ENCODE measurements around the gene DCBLD2. TPM values are rescaled to one million over a fixed set of nuclear protein-coding genes. Genes with fewer than 3 reads are reported as not detected.

DCBLD2 gene
- total RNA-seq, 1 donor = 300 TPM

DNA sequence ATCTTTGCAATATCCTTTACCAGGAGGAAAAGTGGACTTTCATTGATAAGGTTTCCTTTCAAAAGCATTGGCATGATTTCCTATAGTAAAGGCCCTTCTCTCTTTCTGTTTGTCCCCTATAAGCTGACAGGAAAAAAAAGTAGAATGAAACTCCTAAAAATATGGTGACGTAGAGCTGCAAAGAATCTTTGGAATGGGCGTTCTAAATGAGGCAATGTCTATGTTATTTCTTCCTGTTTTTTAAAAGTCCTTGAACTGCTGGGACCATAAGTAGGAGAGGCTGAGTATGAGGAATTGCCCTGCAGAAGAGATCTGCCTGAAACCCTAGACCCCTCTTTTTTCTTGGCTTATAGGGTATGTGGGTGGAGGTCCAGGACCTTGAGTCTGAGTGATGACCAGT, 121.2 kb downstream of the DCBLD2 start:
- DNase-seq (ENCODE audit: low read depth) = peak; percentile 62
- H3K4me3 ChIP-seq (ENCODE audit: low read depth, low read length) = no peak overlapping the region
- TF ChIP-seq, protein P1, sequence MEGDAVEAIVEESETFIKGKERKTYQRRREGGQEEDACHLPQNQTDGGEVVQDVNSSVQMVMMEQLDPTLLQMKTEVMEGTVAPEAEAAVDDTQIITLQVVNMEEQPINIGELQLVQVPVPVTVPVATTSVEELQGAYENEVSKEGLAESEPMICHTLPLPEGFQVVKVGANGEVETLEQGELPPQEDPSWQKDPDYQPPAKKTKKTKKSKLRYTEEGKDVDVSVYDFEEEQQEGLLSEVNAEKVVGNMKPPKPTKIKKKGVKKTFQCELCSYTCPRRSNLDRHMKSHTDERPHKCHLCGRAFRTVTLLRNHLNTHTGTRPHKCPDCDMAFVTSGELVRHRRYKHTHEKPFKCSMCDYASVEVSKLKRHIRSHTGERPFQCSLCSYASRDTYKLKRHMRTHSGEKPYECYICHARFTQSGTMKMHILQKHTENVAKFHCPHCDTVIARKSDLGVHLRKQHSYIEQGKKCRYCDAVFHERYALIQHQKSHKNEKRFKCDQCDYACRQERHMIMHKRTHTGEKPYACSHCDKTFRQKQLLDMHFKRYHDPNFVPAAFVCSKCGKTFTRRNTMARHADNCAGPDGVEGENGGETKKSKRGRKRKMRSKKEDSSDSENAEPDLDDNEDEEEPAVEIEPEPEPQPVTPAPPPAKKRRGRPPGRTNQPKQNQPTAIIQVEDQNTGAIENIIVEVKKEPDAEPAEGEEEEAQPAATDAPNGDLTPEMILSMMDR (IDR thresholded peaks at IDR 0.05; ENCODE audit: insufficient read depth, low read depth, low read length) = no peak

DNA sequence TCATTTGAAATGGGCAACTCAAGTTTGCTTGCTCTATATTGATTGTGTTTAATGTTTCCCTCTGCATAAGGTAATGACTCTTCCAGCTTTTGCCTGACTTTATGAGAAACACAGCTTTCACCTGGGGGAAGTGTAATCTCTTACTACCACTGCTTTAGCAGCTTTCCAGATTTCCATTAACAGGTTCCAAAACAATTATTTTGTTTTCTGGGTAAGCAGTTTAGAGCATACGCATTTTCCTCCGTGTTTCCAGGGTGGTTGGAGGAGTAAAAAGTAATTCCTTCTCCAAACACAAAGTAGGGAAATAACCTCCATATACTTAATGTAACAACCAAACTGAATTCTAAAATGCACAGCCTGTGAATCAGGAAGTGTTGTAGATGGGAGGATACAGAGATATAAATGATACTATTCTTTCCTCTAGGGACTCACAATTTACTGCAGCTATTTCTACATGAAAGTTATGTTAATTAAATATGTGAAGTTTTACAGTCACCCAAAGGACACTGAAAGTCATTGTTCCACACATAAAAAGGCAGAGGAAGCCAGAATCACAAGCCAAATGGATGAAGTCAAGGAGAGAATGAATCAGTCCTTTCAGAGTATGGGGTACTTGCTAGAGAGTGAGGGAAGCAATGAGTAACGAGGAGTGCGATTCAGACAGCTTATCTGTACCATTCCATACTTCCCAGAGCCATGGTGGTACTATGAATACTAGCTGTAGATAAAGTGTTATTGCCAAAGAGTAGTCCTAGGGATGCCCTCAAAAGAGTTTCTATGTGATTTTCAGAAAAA, 121.8 kb downstream of the DCBLD2 start:
- H3K4me3 ChIP-seq (ENCODE audit: low read depth, low read length) = no peak overlapping the region
- peak; percentile 82 for DNase-seq (ENCODE audit: low read depth)
- TF ChIP-seq, protein P1 (IDR thresholded peaks at IDR 0.05; ENCODE audit: insufficient read depth, low read depth, low read length) = no peak

DNA sequence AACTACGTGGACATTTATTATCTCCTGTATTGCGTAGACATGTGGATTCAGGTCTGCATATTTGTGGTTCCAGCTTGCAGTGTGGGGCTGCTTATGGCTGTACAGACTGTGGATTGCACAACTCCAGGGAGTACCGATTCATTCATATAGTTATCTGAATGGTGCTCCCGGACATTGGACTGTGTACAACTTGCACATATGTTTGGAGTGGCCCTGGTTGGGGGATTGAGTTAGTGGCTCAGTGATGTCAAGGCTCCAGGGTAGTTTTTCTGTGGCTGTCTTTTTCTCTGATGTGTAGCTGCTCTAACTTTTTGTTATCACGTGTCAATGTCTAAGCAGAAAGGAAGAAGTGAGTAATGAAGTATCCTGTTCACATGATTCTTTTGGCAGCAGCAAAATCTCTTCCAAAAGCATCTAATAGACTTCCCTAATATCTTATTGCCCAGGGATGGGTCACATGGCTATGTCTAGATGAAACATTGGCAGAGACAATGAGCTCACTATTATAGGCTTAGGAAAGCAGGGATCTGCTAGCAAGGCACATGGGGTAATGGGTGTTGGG, 122.6 kb downstream of the DCBLD2 start:
- TF ChIP-seq, protein P1 (IDR thresholded peaks at IDR 0.05; ENCODE audit: insufficient read depth, low read depth, low read length) = no peak
- DNase-seq (ENCODE audit: low read depth) = peak; percentile 99
- no peak overlapping the region for H3K4me3 ChIP-seq (ENCODE audit: low read depth, low read length)

DNA sequence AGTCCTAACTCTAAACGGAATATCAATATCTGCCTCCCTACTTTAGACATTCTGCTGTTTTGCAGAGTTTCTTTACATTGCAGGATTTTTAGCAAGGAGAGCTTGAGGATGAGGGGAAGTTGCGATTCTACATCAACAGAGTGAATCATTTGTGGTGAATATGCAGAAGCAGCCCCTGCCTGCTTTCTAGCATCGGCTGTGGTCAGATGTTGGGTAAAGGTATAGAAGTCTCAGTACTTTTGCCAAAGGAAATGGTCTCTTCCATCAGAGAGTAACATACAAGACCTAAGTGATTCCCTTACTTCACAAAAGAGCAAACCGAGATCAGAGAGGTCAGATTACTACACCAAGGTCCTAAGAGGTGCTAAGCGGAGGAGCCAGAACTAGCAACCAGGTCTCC, 123.1 kb downstream of the DCBLD2 start:
- TF ChIP-seq, protein P1 (IDR thresholded peaks at IDR 0.05; ENCODE audit: insufficient read depth, low read depth, low read length) = no peak
- DNase-seq (ENCODE audit: low read depth) = no peak
- no peak overlapping the region for H3K4me3 ChIP-seq (ENCODE audit: low read depth, low read length)

DNA sequence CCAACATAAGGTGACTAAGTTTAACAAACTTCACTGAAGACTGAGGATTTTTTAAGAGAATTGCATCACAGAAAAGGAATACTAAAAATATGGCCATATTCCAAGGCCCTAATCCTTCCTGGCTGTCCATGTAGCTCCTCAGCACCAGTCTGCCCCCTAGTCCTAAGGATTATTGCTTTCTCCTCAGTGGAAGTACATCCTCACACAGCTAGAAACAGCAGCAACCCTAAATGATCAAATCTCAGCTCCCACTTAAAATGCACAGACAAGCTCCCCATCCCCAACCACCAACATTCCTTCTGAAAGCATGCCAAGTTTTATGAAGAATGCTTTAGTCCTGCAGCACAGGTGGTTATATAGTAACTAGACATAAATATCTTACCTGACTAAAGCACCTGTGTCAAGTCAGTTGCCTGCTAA, 123.7 kb downstream of the DCBLD2 start:
- no peak overlapping the region for H3K4me3 ChIP-seq (ENCODE audit: low read depth, low read length)
- peak; percentile 92 for DNase-seq (ENCODE audit: low read depth)
- TF ChIP-seq, protein P1 (IDR thresholded peaks at IDR 0.05; ENCODE audit: insufficient read depth, low read depth, low read length) = peak; percentile 25

DNA sequence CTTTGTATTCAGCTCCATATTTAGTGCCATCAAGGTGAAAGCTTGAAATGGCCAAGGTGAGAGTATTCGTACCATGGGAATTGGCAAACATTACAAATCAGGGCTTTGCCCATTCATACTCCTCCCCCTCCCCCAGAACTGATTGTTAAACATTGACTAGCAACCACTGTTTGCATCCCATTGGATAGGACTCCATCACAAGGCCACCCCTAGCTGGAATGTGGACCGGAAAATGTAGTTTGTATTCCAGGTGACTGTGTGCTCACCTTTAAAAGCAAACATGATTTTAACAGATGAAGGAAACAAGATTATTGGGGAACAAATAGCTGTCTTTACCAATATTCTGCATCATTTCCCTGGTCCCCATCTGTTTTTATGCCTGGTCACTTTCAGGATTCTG, 124.2 kb downstream of the DCBLD2 start:
- H3K4me3 ChIP-seq (ENCODE audit: low read depth, low read length) = no peak overlapping the region
- TF ChIP-seq, protein P1 (IDR thresholded peaks at IDR 0.05; ENCODE audit: insufficient read depth, low read depth, low read length) = no peak
- DNase-seq (ENCODE audit: low read depth) = no peak
